SK-N-SH (cell line): ENCODE results near the gene MUSTN1. TPM values are rescaled to one million over a fixed set of nuclear protein-coding genes. Genes with fewer than 3 reads are reported as not detected.
A peak's percentile ranks its signal among the peaks of the same experiment; 100 is the strongest.

Experiments
- CTCF ChIA-PET: fragments of 300-600, 350-600 bp; formaldehyde crosslinking; extraction: SDS; loops from one replicate; lab custom pipeline; 2021; lab: Yijun Ruan, JAX
- POLR2A ChIA-PET: fragments of 350-600 bp; sonication (Branson Sonifier 250); formaldehyde crosslinking; extraction: SDS; loops from one replicate; lab custom pipeline; 2020; ENCODE audit warnings: antibody characterized with exemption, inconsistent platforms; lab: Yijun Ruan, JAX
- DNase-seq: peaks from one replicate; pipeline ENCODE4 v3.0.0; 2012
- H2AFZ ChIP-seq: fragments of 200-600 bp; sonication (generic); 2 replicates; pipeline ENCODE4 v1.8.1; 2016; ENCODE audit warnings: antibody characterized with exemption, mild to moderate bottlenecking, low read depth
- H3F3A ChIP-seq: fragments of 200-600 bp; sonication (generic); replicated peaks from 2 replicates; pipeline ENCODE3; 2016; ENCODE audit warnings: antibody characterized with exemption, mild to moderate bottlenecking; ENCODE audit not compliant: insufficient read depth
- H3K27ac ChIP-seq, 2 experiments: fragments of 200-500 bp in 1 of 2; fragments of 200-600 bp in 1 of 2; sonication (Bioruptor generic) in 1 of 2; sonication (generic), shearing (Covaris generic) in 1 of 2; 2 replicates each; pipeline versions ENCODE4 v1.5.1 to v1.6.1; 2014 to 2016; ENCODE audit warnings: low read depth in 2 of 2, inconsistent platforms in 1 of 2, low read length in 1 of 2, mild to moderate bottlenecking in 1 of 2, mixed read lengths in 1 of 2
- H3K27me3 ChIP-seq: fragments of 200-600 bp; sonication (generic), shearing (Covaris generic); 2 replicates; pipeline ENCODE4 v1.6.1; 2016; ENCODE audit warnings: mixed run types; ENCODE audit not compliant: insufficient read depth
- H3K36me3 ChIP-seq, 2 experiments: fragments of 200-500 bp in 1 of 2; fragments of 200-600 bp in 1 of 2; sonication (Bioruptor generic) in 1 of 2; sonication (generic) in 1 of 2; replicated peaks in 1 of 2; 2 replicates each; pipeline versions ENCODE3 to v1.5.1; 2014 to 2016; ENCODE audit warnings: low read length in 1 of 2, mild to moderate bottlenecking in 1 of 2; ENCODE audit not compliant: insufficient read depth in 2 of 2, control insufficient read depth in 1 of 2
- H3K4me1 ChIP-seq, 2 experiments: fragments of 200-500 bp in 1 of 2; fragments of 200-600 bp in 1 of 2; sonication (Bioruptor generic) in 1 of 2; sonication (generic), shearing (Covaris generic) in 1 of 2; 2 replicates each; pipeline versions ENCODE4 v1.5.1 to v1.6.1; 2014 to 2016; ENCODE audit warnings: low read depth in 1 of 2, low read length in 1 of 2, mixed run types in 1 of 2; ENCODE audit not compliant: insufficient read depth in 2 of 2, control insufficient read depth in 1 of 2
- H3K4me2 ChIP-seq: fragments of 200-600 bp; sonication (generic), shearing (Covaris generic); 2 replicates; pipeline ENCODE4 v1.6.1; 2017; ENCODE audit warnings: mixed run types
- H3K4me3 ChIP-seq, 2 experiments: fragments of 200-500 bp in 1 of 2; fragments of 200-600 bp in 1 of 2; sonication (Bioruptor generic) in 1 of 2; sonication (generic), shearing (Covaris generic) in 1 of 2; 2 replicates each; pipeline versions ENCODE4 v1.5.1 to v1.8.1; 2014 to 2016; ENCODE audit warnings: low read depth in 2 of 2, inconsistent platforms in 1 of 2, low read length in 1 of 2, mild to moderate bottlenecking in 1 of 2, mixed read lengths in 1 of 2, moderate library complexity in 1 of 2
- H3K79me2 ChIP-seq: fragments of 200-600 bp; sonication (generic); 2 replicates; pipeline ENCODE4 v1.8.1; 2017; ENCODE audit warnings: mild to moderate bottlenecking; ENCODE audit not compliant: insufficient read depth
- H3K9ac ChIP-seq: fragments of 200-600 bp; sonication (generic); 2 replicates; pipeline ENCODE4 v1.6.1; 2017; ENCODE audit warnings: mixed run types
- H3K9me2 ChIP-seq: fragments of 200-600 bp; sonication (generic); 2 replicates; pipeline ENCODE4 v1.6.1; 2017; ENCODE audit warnings: mixed run types
- H3K9me3 ChIP-seq: fragments of 200-600 bp; sonication (generic); 2 replicates; pipeline ENCODE4 v1.6.1; 2017; ENCODE audit warnings: mixed run types, mild to moderate bottlenecking, moderate library complexity
- H4K20me1 ChIP-seq: fragments of 200-600 bp; sonication (generic); 2 replicates; pipeline ENCODE4 v1.6.1; 2017; ENCODE audit warnings: mild to moderate bottlenecking, mixed run types; ENCODE audit not compliant: insufficient read depth
- CHD2 ChIP-seq: fragments of 150-350 bp; IDR thresholded peaks from 2 replicates; pipeline ENCODE4 v1.6.1; 2018; ENCODE audit warnings: low read length; ENCODE audit not compliant: partially characterized antibody
- EP300 ChIP-seq, 2 experiments: IDR thresholded peaks; 2 replicates each; pipeline versions ENCODE4 v1.4.0 to v1.6.1; 2012; ENCODE audit warnings: borderline replicate concordance in 1 of 2, low read depth in 1 of 2, low read length in 1 of 2
- FOSL2 ChIP-seq: IDR thresholded peaks from 2 replicates; pipeline ENCODE4 v1.4.0; 2012; ENCODE audit warnings: low read depth, mild to moderate bottlenecking, moderate library complexity, borderline replicate concordance
- GATA2 ChIP-seq: sonication (generic); formaldehyde crosslinking; IDR thresholded peaks from 2 replicates; pipeline ENCODE4 v1.5.0; 2020; ENCODE audit warnings: mild to moderate bottlenecking, missing genetic modification reagents
- IRF3 ChIP-seq: fragments of 150-350 bp; IDR thresholded peaks from 2 replicates; pipeline ENCODE4 v1.6.1; 2016; ENCODE audit warnings: mild to moderate bottlenecking, low read depth, low read length
- JUND ChIP-seq: IDR thresholded peaks from 2 replicates; pipeline ENCODE4 v1.4.0; 2012
- MAX ChIP-seq: IDR thresholded peaks from 2 replicates; pipeline ENCODE4 v1.4.0; 2012; ENCODE audit warnings: low read depth
- MEF2A ChIP-seq: IDR thresholded peaks from 2 replicates; pipeline ENCODE4 v1.4.0; 2012; ENCODE audit warnings: low read depth, borderline replicate concordance
- MXI1 ChIP-seq: IDR thresholded peaks from 2 replicates; pipeline ENCODE4 v1.6.1; 2012; ENCODE audit warnings: mild to moderate bottlenecking, low read depth, low read length, improper control_type of control experiment
- NFIC ChIP-seq: IDR thresholded peaks from 2 replicates; pipeline ENCODE4 v1.4.0; 2012; ENCODE audit warnings: borderline replicate concordance
- NRF1 ChIP-seq: IDR thresholded peaks from 2 replicates; pipeline ENCODE4 v1.6.1; 2012; ENCODE audit warnings: low read depth, mild to moderate bottlenecking, low read length
- POLR2AphosphoS5 ChIP-seq: IDR thresholded peaks from 2 replicates; pipeline ENCODE4 v1.6.1; 2012; ENCODE audit warnings: low read depth, low read length
- RXRA ChIP-seq: IDR thresholded peaks from 2 replicates; pipeline ENCODE4 v1.4.0; 2012; ENCODE audit warnings: low read depth, mild to moderate bottlenecking, borderline replicate concordance
- SIN3A ChIP-seq: IDR thresholded peaks from 2 replicates; pipeline ENCODE4 v1.6.1; 2012; ENCODE audit warnings: low read depth, mild to moderate bottlenecking, low read length, moderate library complexity, borderline replicate concordance
- SMC3 ChIP-seq: IDR thresholded peaks from 2 replicates; pipeline ENCODE4 v1.6.1; 2012; ENCODE audit warnings: low read depth, low read length, improper control_type of control experiment
- TCF12 ChIP-seq: IDR thresholded peaks from 2 replicates; pipeline ENCODE4 v1.4.0; 2012
- TEAD4 ChIP-seq: IDR thresholded peaks from 2 replicates; pipeline ENCODE4 v1.4.0; 2012; ENCODE audit warnings: mild to moderate bottlenecking, borderline replicate concordance; ENCODE audit not compliant: insufficient read depth
- USF1 ChIP-seq: IDR thresholded peaks from 2 replicates; pipeline ENCODE4 v1.4.0; 2012; ENCODE audit warnings: low read depth, borderline replicate concordance
- YY1 ChIP-seq: IDR thresholded peaks from 2 replicates; pipeline ENCODE4 v1.4.0; 2012; ENCODE audit warnings: low read depth, mild to moderate bottlenecking
- ZBTB33 ChIP-seq: IDR thresholded peaks from 2 replicates; pipeline ENCODE4 v1.4.0; 2012; ENCODE audit warnings: low read depth, borderline replicate concordance
- WGBS: methylation state at CpG from one replicate; pipeline ENCODE4 v1.1.6; 2017; ENCODE audit warnings: low lambda C conversion rate; 5-methylcytosine and 5-hydroxymethylcytosine counted together
- polyA plus RNA-seq, 3 experiments: library from polyadenylated mRNA; depleted of rRNA; stranded (reverse); fragments of >200 nt; gene quantifications; 2 replicates each; pipeline ENCODE4 v1.2.3, GENCODE V29; 2012

The MUSTN1 gene
- polyA plus RNA-seq, 1 of the 3 experiments (the other 2 are of a cell fraction): 0.54 TPM

- H3K79me2 ChIP-seq: no peaks in the 10 kb centered on the region
- ChIA-PET POLR2A (no interaction called here), CTCF (interaction anchor here (0.9 kb wide), 1 partner anchor 18 kb away, joined by 3 read pairs; no protein-coding TSS in a partner anchor)
- H3K4me2 ChIP-seq: no peak overlapping the region
- WGBS: 70% methylated on average over 8 of the region's 10 CpGs
- H3F3A ChIP-seq: no peaks in the 10 kb centered on the region
- TF ChIP-seq CHD2: no peak
- TF ChIP-seq TCF12: no peak
- no peak for TF ChIP-seq FOSL2
- no peak for TF ChIP-seq RXRA
- no peak for TF ChIP-seq EP300 (IDR thresholded peaks at IDR 0.05; ENCODE audit: borderline replicate concordance in 1 of 2, low read depth in 1 of 2, low read length in 1 of 2)
- no peak for TF ChIP-seq SMC3
- no peak for TF ChIP-seq GATA2 (CRISPR knock-in tag)
- no peak for TF ChIP-seq ZBTB33
- no peak for TF ChIP-seq JUND
- no peak for TF ChIP-seq YY1
- no peak for TF ChIP-seq NRF1
- no peak overlapping the region for H3K9ac ChIP-seq
- no peaks in the 10 kb centered on the region for H3K9me3 ChIP-seq
- 0 out of 2 replicates have a peak, but pooled peaks cover 6% of the 10 kb centered on the region for H4K20me1 ChIP-seq
- peak; percentile 53 for DNase-seq
- H3K4me1 ChIP-seq: peaks cover 4 to 21% of the 10 kb centered on the region in 2 experiments; a peak in 1 of 4 replicates
- H3K36me3 ChIP-seq: no peaks in the 10 kb centered on the region
- H3K9me2 ChIP-seq: no peaks in the 10 kb centered on the region
- no peak overlapping the region for H3K27ac ChIP-seq
- H3K27me3 ChIP-seq: no peaks in the 10 kb centered on the region
- no peak overlapping the region for H2AFZ ChIP-seq
- no peak overlapping the region for H3K4me3 ChIP-seq
Observed at GRCh38 chr3:52827866-52828376, 6.9 kb downstream of the MUSTN1 start.

- ChIA-PET CTCF (interaction anchor here (0.6 kb wide), 1 partner anchor 160 kb away, joined by 3 read pairs; no protein-coding TSS in a partner anchor), POLR2A (no interaction called here)
- TF ChIP-seq MAX (no peak), MEF2A (no peak), MXI1 (no peak), IRF3 (no peak), SIN3A (no peak), USF1 (no peak), NFIC (no peak), TEAD4 (no peak), POLR2AphosphoS5 (no peak), CHD2 (no peak)
- Histone ChIP-seq H4K20me1 (0 out of 2 replicates have a peak, but pooled peaks cover 6% of the 10 kb centered on the region), H3K27ac (no peak overlapping the region), H3K4me1 (peaks cover 4 to 21% of the 10 kb centered on the region in 2 experiments; a peak in 1 of 4 replicates), H3K4me3 (no peak overlapping the region), H3K27me3 (no peaks in the 10 kb centered on the region), H3K79me2 (no peaks in the 10 kb centered on the region), H3K9me3 (no peaks in the 10 kb centered on the region), H3K9me2 (no peaks in the 10 kb centered on the region), H3K36me3 (no peaks in the 10 kb centered on the region), H3F3A (no peaks in the 10 kb centered on the region), H3K4me2 (no peak overlapping the region), H3K9ac (no peak overlapping the region), H2AFZ (no peak overlapping the region)
- whole genome bisulfite sequencing: 69% methylated on average over 9 of the region's 9 CpGs
- no peak for DNase-seq
Observed at GRCh38 chr3:52827441-52827840, 7.4 kb downstream of the MUSTN1 start.
